ENCODE results near the gene CTDSPL. TPM values are rescaled to one million over a fixed set of nuclear protein-coding genes. Genes with fewer than 3 reads are reported as not detected.

The CTDSPL gene
- total RNA-seq, 1 experiment from 2014 or later: 26.5 TPM

- no peak for DNase-seq (ENCODE audit: low read depth)
Observed at GRCh38 chr3:37912052-37912733, 50.5 kb downstream of the CTDSPL start.

- DNase-seq (ENCODE audit: low read depth): no peak
Observed at GRCh38 chr3:37913522-37913921, 51.8 kb downstream of the CTDSPL start.

- DNase-seq (ENCODE audit: low read depth): no peak
Observed at GRCh38 chr3:37916685-37917084, 55.0 kb downstream of the CTDSPL start.

GRCh38 chr3:37918627-37919026 is 56.9 kb downstream of the CTDSPL start:
- no peak for DNase-seq (ENCODE audit: low read depth)

- DNase-seq (ENCODE audit: low read depth): no peak
Observed at GRCh38 chr3:37920156-37920699, 58.5 kb downstream of the CTDSPL start.

- DNase-seq (ENCODE audit: low read depth): no peak
Observed at GRCh38 chr3:37921025-37921424, 59.3 kb downstream of the CTDSPL start.

GRCh38 chr3:37922721-37923568 is 61.3 kb downstream of the CTDSPL start:
- DNase-seq (ENCODE audit: low read depth): peak; percentile 75

- no peak for DNase-seq (ENCODE audit: low read depth)
Observed at GRCh38 chr3:37923569-37924040, 61.9 kb downstream of the CTDSPL start.

GRCh38 chr3:37924453-37924852 is 62.8 kb downstream of the CTDSPL start:
- DNase-seq (ENCODE audit: low read depth): no peak

- DNase-seq (ENCODE audit: low read depth): no peak
Observed at GRCh38 chr3:37925157-37925556, 63.5 kb downstream of the CTDSPL start.

- DNase-seq (ENCODE audit: low read depth): no peak
Observed at GRCh38 chr3:37926611-37927010, 64.9 kb downstream of the CTDSPL start.

- DNase-seq (ENCODE audit: low read depth): no peak
Observed at GRCh38 chr3:37930495-37930894, 68.8 kb downstream of the CTDSPL start.

- DNase-seq (ENCODE audit: low read depth): no peak
Observed at GRCh38 chr3:37932505-37932904, 70.8 kb downstream of the CTDSPL start.

- DNase-seq (ENCODE audit: low read depth): peak; percentile 74
Observed at GRCh38 chr3:37934631-37935289, 73.1 kb downstream of the CTDSPL start.

- peak; percentile 52 for DNase-seq (ENCODE audit: low read depth)
Observed at GRCh38 chr3:37935290-37935668, 73.6 kb downstream of the CTDSPL start.

- DNase-seq (ENCODE audit: low read depth): peak; percentile 99
Observed at GRCh38 chr3:37935756-37936666, 74.3 kb downstream of the CTDSPL start.

GRCh38 chr3:37937156-37937555 is 75.5 kb downstream of the CTDSPL start:
- no peak for DNase-seq (ENCODE audit: low read depth)

GRCh38 chr3:37938011-37938410 is 76.3 kb downstream of the CTDSPL start:
- no peak for DNase-seq (ENCODE audit: low read depth)

- DNase-seq (ENCODE audit: low read depth): no peak
Observed at GRCh38 chr3:37940242-37940908, 78.7 kb downstream of the CTDSPL start.
